ENCODE measurements around the gene SPATA3. TPM values are rescaled to one million over a fixed set of nuclear protein-coding genes. Genes with fewer than 3 reads are reported as not detected.

SPATA3 gene
- not detected in 2 replicates for total RNA-seq

- Mint-ChIP-seq H3K4me3 (no peak within 1 kb of the TSS), H3K36me3 (ENCODE audit: low read depth) (no peaks in the 10 kb centered on the region), H3K4me1 (no peaks in the 10 kb centered on the region), H3K27ac (no peak within 1 kb of the TSS), H3K27me3 (peaks cover 50% of the 10 kb centered on the region), H3K9me3 (peaks cover 4% of the 10 kb centered on the region)
- intact Hi-C loops (cut with micrococcal nuclease), result no loop called here
- DNase-seq, result no peak
These were observed at the start of gene SPATA3 for GRCh38 chr2:230995821-230996220. SPATA3 (plus strand) TSS chr2:230996121; CDS start chr2:230996234, 113 bp downstream.

- H3K4me3 Mint-ChIP-seq, result no peak overlapping the region
- H3K36me3 Mint-ChIP-seq (ENCODE audit: low read depth), result no peaks in the 10 kb centered on the region
- intact Hi-C loops (cut with micrococcal nuclease), result loop anchor here (5.0 kb wide), 1 partner anchor 36 kb away; no protein-coding TSS in a partner anchor
- no peaks in the 10 kb centered on the region for H3K9me3 Mint-ChIP-seq
- peaks cover 10% of the 10 kb centered on the region for H3K4me1 Mint-ChIP-seq
- no peak overlapping the region for H3K27ac Mint-ChIP-seq
- DNase-seq, result no peak
- peaks cover 36% of the 10 kb centered on the region for H3K27me3 Mint-ChIP-seq
These were observed 49.3 kb upstream of the SPATA3 start for GRCh38 chr2:230946429-230947234.

GRCh38 chr2:230947235-230947576 lies 48.7 kb upstream of the SPATA3 start:
- Mint-ChIP-seq H3K36me3 (ENCODE audit: low read depth) (no peaks in the 10 kb centered on the region), H3K27ac (no peak overlapping the region), H3K9me3 (no peaks in the 10 kb centered on the region), H3K4me3 (no peak overlapping the region), H3K27me3 (peaks cover 31% of the 10 kb centered on the region), H3K4me1 (peaks cover 10% of the 10 kb centered on the region)
- no peak for DNase-seq
- intact Hi-C loops (cut with micrococcal nuclease), result loop anchor here (5.0 kb wide), 1 partner anchor 35 kb away; no protein-coding TSS in a partner anchor

- Mint-ChIP-seq H3K27me3 (peaks cover 28% of the 10 kb centered on the region), H3K4me3 (no peak overlapping the region), H3K36me3 (ENCODE audit: low read depth) (no peaks in the 10 kb centered on the region), H3K9me3 (no peaks in the 10 kb centered on the region), H3K27ac (no peak overlapping the region), H3K4me1 (peaks cover 10% of the 10 kb centered on the region)
- no peak for DNase-seq
- intact Hi-C loops (cut with micrococcal nuclease), result loop anchor here (5.0 kb wide), 1 partner anchor 34 kb away; no protein-coding TSS in a partner anchor
These were observed 48.0 kb upstream of the SPATA3 start for GRCh38 chr2:230947908-230948365.

GRCh38 chr2:230949966-230950873 lies 45.7 kb upstream of the SPATA3 start:
- H3K9me3 Mint-ChIP-seq, result no peaks in the 10 kb centered on the region
- no peak overlapping the region for H3K27ac Mint-ChIP-seq
- intact Hi-C loops (cut with micrococcal nuclease), result loop anchor here (5.0 kb wide), 1 partner anchor 32 kb away; no protein-coding TSS in a partner anchor
- H3K4me3 Mint-ChIP-seq, result no peak overlapping the region
- DNase-seq, result no peak
- H3K36me3 Mint-ChIP-seq (ENCODE audit: low read depth), result no peaks in the 10 kb centered on the region
- H3K27me3 Mint-ChIP-seq, result peaks cover 34% of the 10 kb centered on the region
- peaks cover 3% of the 10 kb centered on the region for H3K4me1 Mint-ChIP-seq

- intact Hi-C loops (cut with micrococcal nuclease), result no loop called here
- Mint-ChIP-seq H3K36me3 (ENCODE audit: low read depth) (no peaks in the 10 kb centered on the region), H3K4me1 (peaks cover 5% of the 10 kb centered on the region), H3K9me3 (no peaks in the 10 kb centered on the region), H3K27ac (no peak overlapping the region), H3K4me3 (no peak overlapping the region), H3K27me3 (peaks cover 40% of the 10 kb centered on the region)
- no peak for DNase-seq
These were observed 45.0 kb upstream of the SPATA3 start for GRCh38 chr2:230950874-230951339.

- H3K27ac Mint-ChIP-seq, result no peak overlapping the region
These were observed 44.5 kb upstream of the SPATA3 start for GRCh38 chr2:230951396-230951795.

GRCh38 chr2:230952226-230952956 lies 43.5 kb upstream of the SPATA3 start:
- intact Hi-C loops (cut with micrococcal nuclease), result no loop called here
- no peak for DNase-seq
- peaks cover 12% of the 10 kb centered on the region for H3K4me1 Mint-ChIP-seq
- no peak overlapping the region for H3K4me3 Mint-ChIP-seq
- no peaks in the 10 kb centered on the region for H3K36me3 Mint-ChIP-seq (ENCODE audit: low read depth)
- H3K27ac Mint-ChIP-seq, result no peak overlapping the region
- H3K27me3 Mint-ChIP-seq, result peaks cover 47% of the 10 kb centered on the region
- H3K9me3 Mint-ChIP-seq, result no peaks in the 10 kb centered on the region

More at GRCh38 chr2:230951396-230951795, 44.5 kb upstream of the SPATA3 start:
- H3K36me3 Mint-ChIP-seq (ENCODE audit: low read depth), result no peaks in the 10 kb centered on the region
- no peak for DNase-seq
- H3K27me3 Mint-ChIP-seq, result peaks cover 39% of the 10 kb centered on the region
- no peak overlapping the region for H3K4me3 Mint-ChIP-seq
- no peaks in the 10 kb centered on the region for H3K9me3 Mint-ChIP-seq
- peaks cover 5% of the 10 kb centered on the region for H3K4me1 Mint-ChIP-seq
- intact Hi-C loops (cut with micrococcal nuclease), result no loop called here

- peaks cover 57% of the 10 kb centered on the region for H3K27me3 Mint-ChIP-seq
- no peak overlapping the region for H3K4me3 Mint-ChIP-seq
- no peak overlapping the region for H3K27ac Mint-ChIP-seq
- H3K9me3 Mint-ChIP-seq, result no peaks in the 10 kb centered on the region
- no peaks in the 10 kb centered on the region for H3K36me3 Mint-ChIP-seq (ENCODE audit: low read depth)
- no peak for DNase-seq
- intact Hi-C loops (cut with micrococcal nuclease), result no loop called here
- H3K4me1 Mint-ChIP-seq, result peaks cover 22% of the 10 kb centered on the region
These were observed 42.1 kb upstream of the SPATA3 start for GRCh38 chr2:230953845-230954244.

- peaks cover 22% of the 10 kb centered on the region for H3K4me1 Mint-ChIP-seq
- no peaks in the 10 kb centered on the region for H3K9me3 Mint-ChIP-seq
- DNase-seq, result no peak
- peaks cover 66% of the 10 kb centered on the region for H3K27me3 Mint-ChIP-seq
- no peak overlapping the region for H3K4me3 Mint-ChIP-seq
- intact Hi-C loops (cut with micrococcal nuclease), result no loop called here
- H3K36me3 Mint-ChIP-seq (ENCODE audit: low read depth), result no peaks in the 10 kb centered on the region
- H3K27ac Mint-ChIP-seq, result no peak overlapping the region
These were observed 41.2 kb upstream of the SPATA3 start for GRCh38 chr2:230954746-230955145.

GRCh38 chr2:230955163-230955737 lies 40.7 kb upstream of the SPATA3 start:
- intact Hi-C loops (cut with micrococcal nuclease), result no loop called here
- peaks cover 22% of the 10 kb centered on the region for H3K4me1 Mint-ChIP-seq
- H3K27me3 Mint-ChIP-seq, result peaks cover 69% of the 10 kb centered on the region
- no peak for DNase-seq
- no peak overlapping the region for H3K4me3 Mint-ChIP-seq
- no peaks in the 10 kb centered on the region for H3K36me3 Mint-ChIP-seq (ENCODE audit: low read depth)
- no peaks in the 10 kb centered on the region for H3K9me3 Mint-ChIP-seq
- H3K27ac Mint-ChIP-seq, result no peak overlapping the region

- peak overlapping the region; percentile 77 for H3K27ac Mint-ChIP-seq
- H3K27me3 Mint-ChIP-seq, result peaks cover 75% of the 10 kb centered on the region
- peaks cover 22% of the 10 kb centered on the region for H3K4me1 Mint-ChIP-seq
- intact Hi-C loops (cut with micrococcal nuclease), result loop anchor here (1.0 kb wide), 2 partner anchors 27 to 31 kb away; no protein-coding TSS in a partner anchor
- H3K4me3 Mint-ChIP-seq, result peak overlapping the region; percentile 83
- no peaks in the 10 kb centered on the region for H3K36me3 Mint-ChIP-seq (ENCODE audit: low read depth)
- peak; percentile 69 for DNase-seq
- H3K9me3 Mint-ChIP-seq, result no peaks in the 10 kb centered on the region
These were observed 38.8 kb upstream of the SPATA3 start for GRCh38 chr2:230956827-230957755.
